ENCODE data around the gene SLC22A31. TPM values are rescaled to one million over a fixed set of nuclear protein-coding genes. Genes with fewer than 3 reads are reported as not detected.
A peak's percentile ranks its signal among the peaks of the same experiment; 100 is the strongest.
"Not testable (repeated sequence)": the region's sequence is repeated elsewhere in the genome, so short reads cannot be mapped to it uniquely, and the experiment has no call there.

SLC22A31 gene
- total RNA-seq, result not detected

- no peak for DNase-seq (ENCODE audit: low spot score)
- ATAC-seq (ENCODE audit: low FRiP score), result no peak
- no peak for TF ChIP-seq CTCF (IDR thresholded peaks at IDR 0.05)
Measured at GRCh38 chr16:89200124-89200849, at the start of gene SLC22A31. Gene SLC22A31, minus strand, starts transcription at chr16:89200537. Its CDS starts 36 bp downstream, at chr16:89200501.

DNA sequence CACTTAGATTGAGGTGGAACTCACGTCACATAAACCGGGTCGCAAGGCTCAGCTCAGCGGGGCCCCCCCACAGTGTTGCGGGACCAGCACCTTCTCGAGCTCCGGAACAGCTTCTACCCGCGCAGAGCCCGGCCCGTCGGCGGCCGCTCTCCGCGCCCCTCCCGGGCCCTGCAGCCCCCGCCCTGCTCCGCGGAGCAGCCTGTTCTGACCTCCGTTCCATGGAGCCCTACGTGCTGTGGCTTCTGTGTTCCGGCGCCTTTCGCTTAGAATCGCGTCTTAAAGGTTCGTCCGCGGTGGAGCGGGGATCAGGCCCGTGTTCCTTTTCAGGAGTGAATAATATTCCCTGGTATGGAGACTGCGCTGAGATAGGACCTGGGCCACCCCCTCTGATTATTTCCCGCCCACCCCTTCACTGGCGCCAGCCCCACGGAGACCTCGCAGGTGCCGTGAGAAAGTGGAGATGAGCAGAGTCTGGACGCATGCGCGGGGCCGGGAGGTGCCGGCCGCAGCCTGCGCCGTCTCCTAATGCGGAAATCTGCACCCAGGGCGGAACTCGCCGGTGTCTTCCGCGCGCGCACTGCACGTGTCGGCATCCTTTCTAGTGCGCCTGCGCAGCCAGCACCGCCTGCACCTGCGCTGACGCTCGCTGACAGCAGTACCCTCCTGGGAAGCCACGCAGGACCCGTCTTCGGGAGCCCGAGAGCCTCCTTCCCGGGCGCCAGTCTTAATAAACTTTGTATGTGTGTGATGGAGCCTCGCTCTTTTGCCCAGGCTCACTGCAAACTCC lies 48.1 kb upstream of the SLC22A31 start:
- ATAC-seq (ENCODE audit: low FRiP score) (no peak), DNase-seq (ENCODE audit: low spot score) (no peak)
- TF ChIP-seq CTCF (IDR thresholded peaks at IDR 0.05), result no peak

- DNase-seq (ENCODE audit: low spot score), result not testable (repeated sequence)
- ATAC-seq (ENCODE audit: low FRiP score), result peak; percentile 44
Measured at GRCh38 chr16:89247734-89248075, 47.4 kb upstream of the SLC22A31 start.

GRCh38 chr16:89246903-89247733 lies 46.8 kb upstream of the SLC22A31 start:
- DNase-seq (ENCODE audit: low spot score) (peak; percentile 92), ATAC-seq (ENCODE audit: low FRiP score) (peak; percentile 93)
- no peak for TF ChIP-seq CTCF (IDR thresholded peaks at IDR 0.05)

- DNase-seq (ENCODE audit: low spot score) (no peak), ATAC-seq (ENCODE audit: low FRiP score) (no peak)
- TF ChIP-seq CTCF (IDR thresholded peaks at IDR 0.05), result no peak
Measured at GRCh38 chr16:89246383-89246902, 46.1 kb upstream of the SLC22A31 start.

DNA sequence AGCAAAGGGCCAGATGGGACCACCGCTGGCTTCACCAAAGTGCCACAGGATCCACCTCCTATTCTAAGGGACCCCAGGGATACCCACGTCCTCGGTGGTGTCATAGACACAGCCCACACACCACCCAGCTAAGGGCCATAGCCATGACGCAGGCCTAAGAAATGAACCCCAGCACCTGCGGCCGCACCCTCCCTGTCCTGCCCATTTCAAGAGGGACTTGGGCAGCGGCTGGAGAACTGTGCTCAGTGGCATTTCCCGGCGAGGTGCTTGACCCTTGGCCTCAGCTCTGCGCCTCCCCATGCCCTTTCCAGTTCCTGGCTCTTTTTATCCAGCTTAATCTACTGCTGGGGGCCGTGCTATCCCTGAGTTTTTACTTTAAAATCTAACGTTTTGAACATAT lies 44.4 kb upstream of the SLC22A31 start:
- DNase-seq (ENCODE audit: low spot score) (no peak), ATAC-seq (ENCODE audit: low FRiP score) (no peak)
- TF ChIP-seq CTCF (IDR thresholded peaks at IDR 0.05), result no peak

- not testable (repeated sequence) for ATAC-seq (ENCODE audit: low FRiP score); DNase-seq (ENCODE audit: low spot score)
Measured at GRCh38 chr16:89244264-89244663, 43.9 kb upstream of the SLC22A31 start.
